HepG2 (cell line): Measurements from ENCODE around the gene PEAK3.
A peak's percentile ranks its signal among the peaks of the same experiment; 100 is the strongest.

ENCODE experiments used
- CCAR2 ChIP-seq: fragments of 200-400 bp; formaldehyde crosslinking; optimal IDR thresholded peaks from 2 replicates; pipeline ENCODE3; 2018; ENCODE audit warnings: low read depth, mild to moderate bottlenecking, low read length, moderate library complexity
- EP300 ChIP-seq, 3 experiments: sonication (generic) in 1 of 3; formaldehyde crosslinking in 1 of 3; IDR thresholded peaks; 2 replicates each; pipeline versions ENCODE4 v1.5.1 to v1.6.1; 2011 to 2020; ENCODE audit warnings: low read depth in 2 of 3, low read length in 2 of 3, borderline replicate concordance in 1 of 3, improper control_type of control experiment in 1 of 3, mild to moderate bottlenecking in 1 of 3, missing genetic modification reagents in 1 of 3, moderate library complexity in 1 of 3
- SMAD3 ChIP-seq: sonication (generic); formaldehyde crosslinking; IDR thresholded peaks from 2 replicates; pipeline ENCODE4 v1.4.0; 2020; ENCODE audit warnings: missing genetic modification reagents
- ZBTB33 ChIP-seq: sonication (generic); formaldehyde crosslinking; IDR thresholded peaks from 2 replicates; pipeline ENCODE4 v1.4.0; 2020; ENCODE audit warnings: missing genetic modification reagents

DNA sequence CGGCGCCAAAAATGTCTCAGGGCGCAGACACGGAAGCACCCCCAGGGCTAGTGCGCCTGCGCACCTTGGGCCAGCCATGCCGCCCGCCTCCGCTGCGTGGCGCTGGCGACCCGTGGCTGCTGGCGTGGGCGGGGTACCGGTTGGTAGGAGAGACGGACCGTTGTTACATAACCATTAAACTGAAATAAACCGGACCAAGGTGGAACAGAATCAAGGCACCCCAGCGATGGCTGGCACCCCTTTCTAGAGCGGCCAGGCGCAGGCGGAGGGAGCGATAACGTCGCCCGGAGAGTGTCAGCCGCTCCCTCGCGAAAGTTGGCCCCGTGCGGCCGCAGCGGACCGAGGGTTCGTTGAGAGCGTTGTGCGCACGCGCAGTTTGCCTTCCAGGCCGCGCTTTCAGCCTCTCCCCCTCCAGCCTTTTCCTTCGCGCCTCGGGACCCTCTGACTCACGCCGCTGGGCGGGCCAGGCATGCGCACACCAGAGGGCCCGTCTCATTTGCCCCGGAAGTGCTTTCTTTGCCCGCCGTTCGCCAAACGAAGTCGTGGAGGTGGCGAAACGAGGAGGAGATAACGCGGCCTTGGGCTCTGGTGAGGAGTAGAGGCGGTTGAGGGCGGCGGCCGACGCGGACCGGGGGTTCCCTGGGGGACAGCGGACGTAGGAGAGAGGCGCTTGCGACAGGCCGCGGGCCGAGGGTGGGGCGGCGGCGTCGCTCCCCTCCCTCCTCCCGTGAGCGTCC, 45.5 kb downstream of the PEAK3 start, which contains the start of the genes PLEKHJ1 and SF3A2:
- no peak; a peak in 1 of 4 replicates for TF ChIP-seq EP300 (IDR thresholded peaks at IDR 0.05; ENCODE audit: low read depth in 2 of 2, low read length in 2 of 2)
- TF ChIP-seq EP300 (CRISPR knock-in tag; IDR thresholded peaks at IDR 0.05; ENCODE audit: borderline replicate concordance): no peak
- peak; percentile 57 for TF ChIP-seq ZBTB33
- TF ChIP-seq SMAD3 (CRISPR knock-in tag): peak; percentile 73
- TF ChIP-seq CCAR2: no peak
